A549 (cell line): ENCODE results near the gene CTDP1. TPM values are rescaled to one million over a fixed set of nuclear protein-coding genes. Genes with fewer than 3 reads are reported as not detected.

Source experiments
- ATAC-seq, 2 experiments: fragments of 200-7000 bp in 1 of 2; fragments of >200 bp in 1 of 2; cut with Nextera tagmentation in 1 of 2; cut with Tn5 transposase in 1 of 2; 3 replicates each; pipeline versions ENCODE4 v1.8.0 to v1.9.1; 2018 to 2020; ENCODE audit warnings: mild to moderate bottlenecking in 1 of 2, moderate library complexity in 1 of 2
- CTCF ChIA-PET: fragments of 300-600 bp; sonication (Branson Sonifier 250); formaldehyde crosslinking; extraction: SDS; loops from one replicate; lab custom pipeline; 2021; ENCODE audit warnings: antibody characterized with exemption, inconsistent platforms; lab: Yijun Ruan, JAX
- POLR2A ChIA-PET: fragments of 350-600 bp; formaldehyde crosslinking; extraction: SDS; loops from one replicate; lab custom pipeline; 2021; ENCODE audit warnings: antibody characterized with exemption, inconsistent platforms; lab: Yijun Ruan, JAX
- DNase-seq, 2 experiments: peaks; one replicate each; pipeline versions ENCODE4 v3.0.0 to v3.0.0-alpha.2; 2011 to 2016; ENCODE audit warnings: low read depth in 1 of 2, low spot score in 1 of 2
- FAIRE-seq: peaks from 2 replicates; lab custom pipeline; 2011; peaks lifted over from hg19 to GRCh38; lab: Jason Lieb, UNC
- H3K27ac ChIP-seq, 2 experiments: fragments of >200 bp; sonication (Bioruptor Twin); formaldehyde crosslinking; 3 replicates each; pipeline ENCODE4 v1.5.1; 2016 to 2017
- H3K4me1 ChIP-seq: fragments of >200 bp; sonication (Bioruptor Twin); formaldehyde crosslinking; 3 replicates; pipeline ENCODE4 v1.6.1; 2016
- H3K4me2 ChIP-seq: fragments of >200 bp; sonication (Bioruptor Twin); formaldehyde crosslinking; 3 replicates; pipeline ENCODE4 v1.6.1; 2016
- H3K4me3 ChIP-seq: fragments of >200 bp; sonication (Bioruptor Twin); formaldehyde crosslinking; 3 replicates; pipeline ENCODE4 v1.5.1; 2016
- H3K9me3 ChIP-seq: fragments of >200 bp; sonication (Bioruptor Twin); formaldehyde crosslinking; 3 replicates; pipeline ENCODE4 v1.6.1; 2016
- BHLHE40 ChIP-seq: IDR thresholded peaks from 2 replicates; pipeline ENCODE4 v1.6.1; 2012; ENCODE audit warnings: low read depth, low read length, inconsistent platforms
- CBX8 ChIP-seq: fragments of 200-600 bp; sonication (generic); IDR thresholded peaks from 2 replicates; pipeline ENCODE4 v1.6.1; 2016
- CEBPB ChIP-seq, 2 experiments: fragments of >200 bp in 1 of 2; sonication (Bioruptor Twin) in 1 of 2; formaldehyde crosslinking in 1 of 2; IDR thresholded peaks; 2 replicates each; pipeline ENCODE4 v1.6.1; 2012 to 2016
- CHD4 ChIP-seq: fragments of 200-600 bp; sonication (generic); IDR thresholded peaks from 2 replicates; pipeline ENCODE4 v1.6.1; 2016; ENCODE audit warnings: antibody characterized with exemption, mild to moderate bottlenecking, borderline replicate concordance
- EHMT2 ChIP-seq: fragments of 200-600 bp; sonication (generic); IDR thresholded peaks from 2 replicates; pipeline ENCODE4 v1.6.1; 2016; ENCODE audit warnings: antibody characterized with exemption, low read depth, mild to moderate bottlenecking, moderate library complexity
- EP300 ChIP-seq, 2 experiments: fragments of >200 bp; sonication (Bioruptor Twin); formaldehyde crosslinking; IDR thresholded peaks; 2 replicates in 1 of 2; 3 replicates in 1 of 2; pipeline ENCODE4 v1.6.1; 2016 to 2017
- FOSL2 ChIP-seq, 2 experiments: fragments of 450-650 bp in 1 of 2; fragments of >200 bp in 1 of 2; sonication (Bioruptor Twin) in 1 of 2; formaldehyde crosslinking; IDR thresholded peaks; 2 replicates each; pipeline versions ENCODE4 v1.5.0 to v1.6.1; 2016 to 2020; ENCODE audit warnings: mild to moderate bottlenecking in 1 of 2, moderate library complexity in 1 of 2
- FOXS1 ChIP-seq: fragments of 250-450 bp; sonication (Bioruptor Pico); IDR thresholded peaks from 2 replicates; pipeline ENCODE4 v1.5.0; 2020; ENCODE audit warnings: mild to moderate bottlenecking, moderate library complexity
- HDAC2 ChIP-seq: fragments of 200-600 bp; sonication (generic); IDR thresholded peaks from 2 replicates; pipeline ENCODE4 v1.6.1; 2016
- HOXB13 ChIP-seq: fragments of 250-450 bp; sonication (Bioruptor Pico); IDR thresholded peaks from 2 replicates; pipeline ENCODE4 v1.5.0; 2020; ENCODE audit warnings: low read depth, mild to moderate bottlenecking, moderate library complexity
- MAFK ChIP-seq: fragments of 450-650 bp; IDR thresholded peaks from 2 replicates; pipeline ENCODE4 v1.6.1; 2014; ENCODE audit not compliant: partially characterized antibody
- MAZ ChIP-seq: fragments of 150-350 bp; IDR thresholded peaks from 2 replicates; pipeline ENCODE4 v1.6.1; 2014; ENCODE audit warnings: antibody characterized with exemption, low read depth, low read length, borderline replicate concordance
- NFE2L2 ChIP-seq: fragments of 150-350 bp; conservative IDR thresholded peaks from 2 replicates; pipeline ENCODE4 v1.6.1; 2014; ENCODE audit warnings: low read length
- PHF8 ChIP-seq: fragments of 200-600 bp; sonication (generic); IDR thresholded peaks from 2 replicates; pipeline ENCODE4 v1.6.1; 2016; ENCODE audit warnings: low read depth, mild to moderate bottlenecking, antibody characterized with exemption, moderate library complexity, borderline replicate concordance
- POLR2AphosphoS2 ChIP-seq: conservative IDR thresholded peaks from 2 replicates; pipeline ENCODE4 v1.6.1; 2012; ENCODE audit warnings: low read length, improper control_type of control experiment, inconsistent platforms
- RARB ChIP-seq: fragments of 250-450 bp; sonication (Bioruptor Pico); IDR thresholded peaks from 2 replicates; pipeline ENCODE4 v1.8.0; 2021; ENCODE audit warnings: mild to moderate bottlenecking, moderate library complexity
- RFX5 ChIP-seq: fragments of 450-650 bp; IDR thresholded peaks from 2 replicates; pipeline ENCODE4 v1.7.1; 2014; ENCODE audit warnings: antibody characterized with exemption, mild to moderate bottlenecking, moderate library complexity
- SREBF2 ChIP-seq: fragments of 450-650 bp; IDR thresholded peaks from 2 replicates; pipeline ENCODE4 v1.6.1; 2014; ENCODE audit warnings: mild to moderate bottlenecking, moderate library complexity
- TFCP2L1 ChIP-seq: fragments of 250-450 bp; sonication (Bioruptor Pico); IDR thresholded peaks from 2 replicates; pipeline ENCODE4 v1.5.0; 2021; ENCODE audit warnings: mild to moderate bottlenecking
- ZFP36 ChIP-seq: fragments of 450-650 bp; IDR thresholded peaks from 2 replicates; pipeline ENCODE4 v1.6.1; 2014; ENCODE audit warnings: borderline replicate concordance; ENCODE audit not compliant: partially characterized antibody
- ZSCAN20 ChIP-seq: fragments of 250-450 bp; sonication (Bioruptor Pico); IDR thresholded peaks from 2 replicates; pipeline ENCODE4 v1.8.0; 2022; ENCODE audit warnings: mild to moderate bottlenecking, moderate library complexity
- WGBS: methylation state at CpG from one replicate; pipeline ENCODE4 v1.1.6; 2017; ENCODE audit errors: missing lambda C conversion rate; 5-methylcytosine and 5-hydroxymethylcytosine counted together
- polyA plus RNA-seq, 4 experiments: library from polyadenylated mRNA; depleted of rRNA in 3 of 4; stranded (reverse); fragments of >200 nt; fragmentation: RNase III in 1 of 4; extraction: RNeasy Plus Mini Kit Qiagen cat#74134 plus additional on column Dnase treatment in 1 of 4; gene quantifications; 2 replicates in 3 of 4; 3 replicates in 1 of 4; pipeline ENCODE4 v1.2.3, GENCODE V29; 2011 to 2017
- TF ChIP-seq, protein P1 (sequence below): fragments of >200 bp; sonication (Bioruptor Twin); formaldehyde crosslinking; IDR thresholded peaks from 2 replicates; pipeline ENCODE4 v1.6.1; 2016
- TF ChIP-seq, protein P2 (sequence below): fragments of >200 bp; sonication (Bioruptor Twin); formaldehyde crosslinking; IDR thresholded peaks from 3 replicates; pipeline ENCODE4 v1.5.1; 2016
- TF ChIP-seq, protein P3 (sequence below): fragments of 200-600 bp; sonication (generic); IDR thresholded peaks from 2 replicates; pipeline ENCODE4 v1.6.1; 2016; ENCODE audit warnings: antibody characterized with exemption, mild to moderate bottlenecking, moderate library complexity

The CTDP1 gene
- polyA plus RNA-seq, 2 of the 4 experiments (the other 2 are of a cell fraction) = 6.8 to 12.1 TPM

DNA sequence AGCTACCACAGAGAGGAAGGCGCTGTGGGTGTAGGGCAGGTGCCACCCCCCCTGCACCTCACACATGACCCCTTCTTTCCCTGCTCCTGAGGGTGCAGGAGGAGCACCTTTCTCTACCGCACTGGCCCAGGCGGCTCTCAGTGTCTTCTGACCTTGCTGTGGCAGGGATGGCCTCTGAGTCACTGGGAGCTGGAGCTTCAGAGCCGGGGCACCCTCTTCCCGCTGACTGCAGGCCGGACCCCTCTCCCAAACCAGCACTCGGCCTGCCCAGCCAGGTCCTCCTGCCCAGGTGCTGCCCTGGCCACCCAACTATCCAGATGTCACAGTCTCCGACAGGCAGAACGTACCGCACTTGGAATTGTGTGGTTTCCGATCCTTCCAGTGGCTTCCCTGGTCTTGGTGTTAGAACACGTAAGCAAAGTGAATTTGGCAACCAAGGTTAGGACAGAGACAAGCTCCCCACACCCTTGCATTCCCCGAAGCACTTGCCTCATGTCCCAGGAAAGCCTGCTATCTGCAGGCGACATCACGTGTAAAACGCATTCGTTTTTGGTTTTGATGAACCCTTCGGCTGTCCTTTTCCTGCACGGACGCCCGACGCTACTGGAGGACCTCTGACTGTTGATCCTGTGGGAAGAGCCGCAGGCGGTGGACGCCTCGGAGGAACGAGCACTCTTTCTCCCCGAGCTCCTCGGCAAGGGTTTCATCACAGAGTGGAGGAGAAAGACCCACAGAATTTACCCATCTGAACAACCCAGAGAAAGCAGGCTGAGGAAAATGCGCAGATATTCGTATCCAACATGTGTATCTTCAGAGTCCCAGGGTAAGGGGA lies 93.5 kb downstream of the CTDP1 start (continued):
- no peak for TF ChIP-seq CEBPB (IDR thresholded peaks at IDR 0.05)
- no peak for TF ChIP-seq TFCP2L1
- TF ChIP-seq, protein P1, sequence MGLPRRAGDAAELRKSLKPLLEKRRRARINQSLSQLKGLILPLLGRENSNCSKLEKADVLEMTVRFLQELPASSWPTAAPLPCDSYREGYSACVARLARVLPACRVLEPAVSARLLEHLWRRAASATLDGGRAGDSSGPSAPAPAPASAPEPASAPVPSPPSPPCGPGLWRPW = no peak
- TF ChIP-seq FOXS1 (CRISPR knock-in tag) = no peak
- TF ChIP-seq, protein P2, sequence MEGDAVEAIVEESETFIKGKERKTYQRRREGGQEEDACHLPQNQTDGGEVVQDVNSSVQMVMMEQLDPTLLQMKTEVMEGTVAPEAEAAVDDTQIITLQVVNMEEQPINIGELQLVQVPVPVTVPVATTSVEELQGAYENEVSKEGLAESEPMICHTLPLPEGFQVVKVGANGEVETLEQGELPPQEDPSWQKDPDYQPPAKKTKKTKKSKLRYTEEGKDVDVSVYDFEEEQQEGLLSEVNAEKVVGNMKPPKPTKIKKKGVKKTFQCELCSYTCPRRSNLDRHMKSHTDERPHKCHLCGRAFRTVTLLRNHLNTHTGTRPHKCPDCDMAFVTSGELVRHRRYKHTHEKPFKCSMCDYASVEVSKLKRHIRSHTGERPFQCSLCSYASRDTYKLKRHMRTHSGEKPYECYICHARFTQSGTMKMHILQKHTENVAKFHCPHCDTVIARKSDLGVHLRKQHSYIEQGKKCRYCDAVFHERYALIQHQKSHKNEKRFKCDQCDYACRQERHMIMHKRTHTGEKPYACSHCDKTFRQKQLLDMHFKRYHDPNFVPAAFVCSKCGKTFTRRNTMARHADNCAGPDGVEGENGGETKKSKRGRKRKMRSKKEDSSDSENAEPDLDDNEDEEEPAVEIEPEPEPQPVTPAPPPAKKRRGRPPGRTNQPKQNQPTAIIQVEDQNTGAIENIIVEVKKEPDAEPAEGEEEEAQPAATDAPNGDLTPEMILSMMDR = no peak
- TF ChIP-seq FOSL2 (IDR thresholded peaks at IDR 0.05) = no peak
- no peak for TF ChIP-seq FOSL2 (CRISPR knock-in tag; IDR thresholded peaks at IDR 0.05)

DNA sequence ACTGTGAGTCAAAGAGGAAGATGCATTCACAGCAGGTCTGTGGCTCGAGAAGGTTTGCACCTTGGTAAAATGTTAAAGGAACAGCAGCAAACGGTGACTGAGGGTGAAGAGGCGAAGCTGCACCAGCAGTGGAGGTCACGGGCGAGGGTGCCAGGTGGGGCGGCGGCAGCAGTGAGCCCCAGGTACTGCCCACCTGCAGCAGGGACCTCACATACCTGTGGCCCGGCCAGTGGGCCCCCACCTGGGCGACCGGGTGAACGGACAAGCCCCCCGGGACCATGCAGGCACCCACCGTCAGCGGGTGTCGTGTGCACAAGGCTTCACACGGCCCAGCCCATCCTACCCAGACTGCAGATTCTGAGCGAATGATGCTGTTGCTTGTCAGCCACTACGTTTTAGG lies 94.5 kb downstream of the CTDP1 start:
- H3K4me1 ChIP-seq = no peaks in the 10 kb centered on the region
- H3K4me3 ChIP-seq = no peak overlapping the region
- no peak for TF ChIP-seq TFCP2L1
- no peak for TF ChIP-seq CHD4
- no peak for TF ChIP-seq FOSL2 (IDR thresholded peaks at IDR 0.05)
- no peak for TF ChIP-seq FOSL2 (CRISPR knock-in tag; IDR thresholded peaks at IDR 0.05)
- no peak for TF ChIP-seq EHMT2
- TF ChIP-seq, protein P1 = no peak
- no peak for TF ChIP-seq ZFP36
- TF ChIP-seq CBX8 = no peak
- TF ChIP-seq HDAC2 = no peak
- TF ChIP-seq RARB = no peak
- no peak for TF ChIP-seq BHLHE40
- TF ChIP-seq SREBF2 = no peak
- TF ChIP-seq POLR2AphosphoS2 = no peak
- no peak for TF ChIP-seq HOXB13 (CRISPR knock-in tag)
- TF ChIP-seq NFE2L2 = no peak
- no peak for TF ChIP-seq MAFK
- WGBS = 34% methylated on average over 7 of the region's 18 CpGs
- no peak overlapping the region for H3K4me2 ChIP-seq
- FAIRE-seq = no peak
- H3K27ac ChIP-seq = no peak overlapping the region
- no peaks in the 10 kb centered on the region for H3K9me3 ChIP-seq
- ATAC-seq = no peak
- CTCF ChIA-PET = no interaction called here
- no peak for DNase-seq
- POLR2A ChIA-PET = no interaction called here

DNA sequence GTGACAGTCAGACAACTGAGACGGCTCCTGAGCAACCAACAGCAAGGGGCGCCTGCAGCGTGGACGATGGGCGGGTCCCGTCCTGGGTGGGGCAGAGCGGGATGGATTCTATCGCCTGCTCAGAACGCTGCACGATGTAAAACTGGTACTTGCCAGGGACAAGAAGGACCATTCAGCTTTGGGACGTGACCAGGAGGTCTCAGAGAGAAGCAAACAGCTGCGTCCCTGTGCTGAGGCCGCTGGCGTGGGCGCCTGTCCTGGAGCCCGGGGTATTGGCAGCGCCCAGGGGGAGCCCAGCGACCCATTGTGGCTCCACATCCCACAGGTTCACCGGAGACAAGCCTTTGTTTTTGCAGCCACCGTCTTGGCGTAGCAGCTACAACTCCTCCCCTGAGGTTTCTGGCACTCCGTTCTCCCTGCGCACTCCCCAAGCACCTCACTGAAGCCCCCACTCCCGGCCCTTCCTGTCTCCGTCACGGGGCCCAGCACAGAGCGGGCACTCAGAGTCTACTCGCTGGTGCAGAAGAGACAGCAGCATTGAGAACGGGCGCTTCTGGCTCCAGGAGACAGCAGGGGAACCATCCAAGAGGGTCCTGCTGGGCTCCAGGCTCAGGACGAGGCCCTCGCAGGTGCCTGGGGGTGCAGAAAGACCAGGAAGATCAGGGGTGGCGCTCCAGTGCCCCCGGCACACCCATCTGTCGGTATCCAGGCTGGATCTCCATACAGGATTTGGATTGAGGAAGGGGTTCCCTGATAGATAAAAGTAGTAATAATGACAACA lies 96.0 kb downstream of the CTDP1 start:
- POLR2A ChIA-PET = no interaction called here
- ATAC-seq = no peak
- Histone ChIP-seq H3K4me3 (no peak overlapping the region), H3K4me2 (no peak overlapping the region), H3K4me1 (no peaks in the 10 kb centered on the region), H3K9me3 (no peaks in the 10 kb centered on the region), H3K27ac (no peak overlapping the region)
- no peak for DNase-seq
- WGBS = 45% methylated on average over 16 of the region's 35 CpGs
- TF ChIP-seq FOXS1 (CRISPR knock-in tag) (no peak), CBX8 (no peak), EP300 (IDR thresholded peaks at IDR 0.05) (no peak), EHMT2 (no peak), PHF8 (no peak), FOSL2 (IDR thresholded peaks at IDR 0.05) (no peak), FOSL2 (CRISPR knock-in tag; IDR thresholded peaks at IDR 0.05) (no peak), RFX5 (no peak), HDAC2 (no peak), ZSCAN20 (CRISPR knock-in tag) (no peak), MAZ (no peak)
- TF ChIP-seq, protein P3, sequence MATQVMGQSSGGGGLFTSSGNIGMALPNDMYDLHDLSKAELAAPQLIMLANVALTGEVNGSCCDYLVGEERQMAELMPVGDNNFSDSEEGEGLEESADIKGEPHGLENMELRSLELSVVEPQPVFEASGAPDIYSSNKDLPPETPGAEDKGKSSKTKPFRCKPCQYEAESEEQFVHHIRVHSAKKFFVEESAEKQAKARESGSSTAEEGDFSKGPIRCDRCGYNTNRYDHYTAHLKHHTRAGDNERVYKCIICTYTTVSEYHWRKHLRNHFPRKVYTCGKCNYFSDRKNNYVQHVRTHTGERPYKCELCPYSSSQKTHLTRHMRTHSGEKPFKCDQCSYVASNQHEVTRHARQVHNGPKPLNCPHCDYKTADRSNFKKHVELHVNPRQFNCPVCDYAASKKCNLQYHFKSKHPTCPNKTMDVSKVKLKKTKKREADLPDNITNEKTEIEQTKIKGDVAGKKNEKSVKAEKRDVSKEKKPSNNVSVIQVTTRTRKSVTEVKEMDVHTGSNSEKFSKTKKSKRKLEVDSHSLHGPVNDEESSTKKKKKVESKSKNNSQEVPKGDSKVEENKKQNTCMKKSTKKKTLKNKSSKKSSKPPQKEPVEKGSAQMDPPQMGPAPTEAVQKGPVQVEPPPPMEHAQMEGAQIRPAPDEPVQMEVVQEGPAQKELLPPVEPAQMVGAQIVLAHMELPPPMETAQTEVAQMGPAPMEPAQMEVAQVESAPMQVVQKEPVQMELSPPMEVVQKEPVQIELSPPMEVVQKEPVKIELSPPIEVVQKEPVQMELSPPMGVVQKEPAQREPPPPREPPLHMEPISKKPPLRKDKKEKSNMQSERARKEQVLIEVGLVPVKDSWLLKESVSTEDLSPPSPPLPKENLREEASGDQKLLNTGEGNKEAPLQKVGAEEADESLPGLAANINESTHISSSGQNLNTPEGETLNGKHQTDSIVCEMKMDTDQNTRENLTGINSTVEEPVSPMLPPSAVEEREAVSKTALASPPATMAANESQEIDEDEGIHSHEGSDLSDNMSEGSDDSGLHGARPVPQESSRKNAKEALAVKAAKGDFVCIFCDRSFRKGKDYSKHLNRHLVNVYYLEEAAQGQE = no peak
- no peak for FAIRE-seq
- CTCF ChIA-PET = no interaction called here
